HEK293 (cell line): Measurements from ENCODE around the gene RRP1.

Experiments
- OSR2 ChIP-seq: fragments of 450-650 bp; formaldehyde crosslinking; IDR thresholded peaks from 2 replicates; pipeline ENCODE4 v1.5.1; 2016; ENCODE audit warnings: missing biosample characterization, missing genetic modification characterization
- ZFP37 ChIP-seq: fragments of 450-650 bp; formaldehyde crosslinking; IDR thresholded peaks from 2 replicates; pipeline ENCODE4 v1.5.1; 2016; ENCODE audit warnings: missing biosample characterization, missing genetic modification characterization
- TF ChIP-seq, protein P1 (sequence below): fragments of 450-650 bp; formaldehyde crosslinking; IDR thresholded peaks from 2 replicates; pipeline ENCODE4 v1.5.1; 2016; ENCODE audit warnings: missing biosample characterization, missing genetic modification characterization

DNA sequence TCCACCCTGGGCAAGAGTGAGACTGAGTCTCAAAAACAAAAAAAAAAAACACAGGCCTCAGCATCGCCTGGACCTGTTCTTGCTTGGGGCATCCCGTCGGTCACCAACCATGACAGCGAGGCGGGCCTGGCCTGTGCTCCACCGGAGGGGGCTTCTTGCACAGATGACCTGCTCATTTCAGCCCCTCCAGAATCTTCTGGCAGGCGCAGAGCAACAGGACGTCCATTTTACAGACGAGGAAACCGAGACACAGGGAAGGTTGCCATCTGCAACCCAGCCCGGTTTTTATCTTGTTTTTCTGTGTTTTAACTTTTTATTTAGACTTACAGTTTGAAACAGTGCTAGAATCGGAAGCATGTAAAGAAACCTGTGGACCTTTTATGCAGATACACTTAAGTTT is 14.2 kb upstream of the RRP1 start:
- TF ChIP-seq ZFP37 (tag by site-specific recombination): no peak
- TF ChIP-seq, protein P1, sequence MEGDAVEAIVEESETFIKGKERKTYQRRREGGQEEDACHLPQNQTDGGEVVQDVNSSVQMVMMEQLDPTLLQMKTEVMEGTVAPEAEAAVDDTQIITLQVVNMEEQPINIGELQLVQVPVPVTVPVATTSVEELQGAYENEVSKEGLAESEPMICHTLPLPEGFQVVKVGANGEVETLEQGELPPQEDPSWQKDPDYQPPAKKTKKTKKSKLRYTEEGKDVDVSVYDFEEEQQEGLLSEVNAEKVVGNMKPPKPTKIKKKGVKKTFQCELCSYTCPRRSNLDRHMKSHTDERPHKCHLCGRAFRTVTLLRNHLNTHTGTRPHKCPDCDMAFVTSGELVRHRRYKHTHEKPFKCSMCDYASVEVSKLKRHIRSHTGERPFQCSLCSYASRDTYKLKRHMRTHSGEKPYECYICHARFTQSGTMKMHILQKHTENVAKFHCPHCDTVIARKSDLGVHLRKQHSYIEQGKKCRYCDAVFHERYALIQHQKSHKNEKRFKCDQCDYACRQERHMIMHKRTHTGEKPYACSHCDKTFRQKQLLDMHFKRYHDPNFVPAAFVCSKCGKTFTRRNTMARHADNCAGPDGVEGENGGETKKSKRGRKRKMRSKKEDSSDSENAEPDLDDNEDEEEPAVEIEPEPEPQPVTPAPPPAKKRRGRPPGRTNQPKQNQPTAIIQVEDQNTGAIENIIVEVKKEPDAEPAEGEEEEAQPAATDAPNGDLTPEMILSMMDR: no peak
- TF ChIP-seq OSR2 (tag by site-specific recombination): no peak
